ENCODE results near the gene ART5. TPM values are rescaled to one million over a fixed set of nuclear protein-coding genes. Genes with fewer than 3 reads are reported as not detected.

The ART5 gene
- total RNA-seq, 4 donors from 2014 or later: 0.63 to 0.65 TPM; not detected in 2

GRCh38 chr11:3642071-3642951 is 519 bp upstream of the ART5 start:
- ATAC-seq (ENCODE audit: low FRiP score): peak; percentile 88
- no peak for TF ChIP-seq CTCF (IDR thresholded peaks at IDR 0.05)
- peak; percentile 47 for DNase-seq (ENCODE audit: low spot score)

GRCh38 chr11:3641191-3641590 is 601 bp downstream of the ART5 start:
- DNase-seq (ENCODE audit: low spot score): no peak
- ATAC-seq (ENCODE audit: low FRiP score): no peak
- TF ChIP-seq CTCF (IDR thresholded peaks at IDR 0.05): no peak

- TF ChIP-seq CTCF (IDR thresholded peaks at IDR 0.05): no peak
- no peak for ATAC-seq (ENCODE audit: low FRiP score)
- DNase-seq (ENCODE audit: low spot score): no peak
These were observed 2.0 kb downstream of the ART5 start for GRCh38 chr11:3639841-3640240.

GRCh38 chr11:3638513-3638912 is 3.3 kb downstream of the ART5 start:
- ATAC-seq (ENCODE audit: low FRiP score) (no peak), DNase-seq (ENCODE audit: low spot score) (no peak)
- no peak for TF ChIP-seq CTCF (IDR thresholded peaks at IDR 0.05)

GRCh38 chr11:3637201-3637600 is 4.6 kb downstream of the ART5 start:
- DNase-seq (ENCODE audit: low spot score) (no peak), ATAC-seq (ENCODE audit: low FRiP score) (no peak)
- no peak for TF ChIP-seq CTCF (IDR thresholded peaks at IDR 0.05)

GRCh38 chr11:3635641-3636375 is 6.0 kb downstream of the ART5 start:
- DNase-seq (ENCODE audit: low spot score): no peak
- ATAC-seq (ENCODE audit: low FRiP score): no peak
- no peak for TF ChIP-seq CTCF (IDR thresholded peaks at IDR 0.05)
